H1 (cell line): ENCODE results near the gene DOCK1. TPM values are rescaled to one million over a fixed set of nuclear protein-coding genes. Genes with fewer than 3 reads are reported as not detected.

ENCODE experiments used
- ASH2L ChIP-seq: fragments of 200-600, 300-600 bp; sonication (generic); IDR thresholded peaks from one replicate; pipeline ENCODE4 v1.7.1; 2017; ENCODE audit warnings: low read length
- BACH1 ChIP-seq: IDR thresholded peaks from 2 replicates; pipeline ENCODE4 v1.6.1; 2012; ENCODE audit warnings: low read length, improper control_type of control experiment
- CHD7 ChIP-seq: fragments of 300-600 bp; sonication (generic); IDR thresholded peaks from 2 replicates; pipeline ENCODE4 v1.7.1; 2012; ENCODE audit warnings: low read length, moderate library complexity, mild to moderate bottlenecking, inconsistent platforms; ENCODE audit not compliant: insufficient replicate concordance
- CTBP2 ChIP-seq: IDR thresholded peaks from 2 replicates; pipeline ENCODE4 v1.7.0; 2011; ENCODE audit warnings: borderline replicate concordance, mild to moderate bottlenecking, moderate library complexity, mixed read lengths, low read length; ENCODE audit not compliant: insufficient read depth, insufficient read length
- EGR1 ChIP-seq: IDR thresholded peaks from 2 replicates; pipeline ENCODE4 v1.6.1; 2011; ENCODE audit warnings: low read depth, low read length, borderline replicate concordance
- GABPA ChIP-seq: IDR thresholded peaks from 2 replicates; pipeline ENCODE4 v1.6.1; 2011; ENCODE audit warnings: mild to moderate bottlenecking, low read length, moderate library complexity, borderline replicate concordance; ENCODE audit not compliant: insufficient read depth
- KDM1A ChIP-seq: fragments of 200-600, 300-600 bp; sonication (generic); IDR thresholded peaks from 2 replicates; pipeline ENCODE4 v1.7.1; 2016; ENCODE audit warnings: mild to moderate bottlenecking, low read length, borderline replicate concordance
- NRF1 ChIP-seq: IDR thresholded peaks from 2 replicates; pipeline ENCODE4 v1.6.1; 2011; ENCODE audit warnings: mild to moderate bottlenecking, low read depth, low read length, improper control_type of control experiment
- PHF8 ChIP-seq: fragments of 200-600 bp; sonication (generic); conservative IDR thresholded peaks from 2 replicates; pipeline ENCODE4 v1.7.1; 2012; ENCODE audit warnings: low read depth, mild to moderate bottlenecking, inconsistent platforms, low read length, moderate library complexity
- POU5F1 ChIP-seq: IDR thresholded peaks from 2 replicates; pipeline ENCODE4 v1.6.1; 2011; ENCODE audit warnings: low read depth, mild to moderate bottlenecking, low read length, moderate library complexity
- RBBP5 ChIP-seq: IDR thresholded peaks from 2 replicates; pipeline ENCODE4 v1.7.1; 2012; ENCODE audit warnings: low read depth, mild to moderate bottlenecking, inconsistent platforms, low read length, moderate library complexity, borderline replicate concordance
- SIX5 ChIP-seq: IDR thresholded peaks from 2 replicates; pipeline ENCODE4 v1.6.1; 2011; ENCODE audit warnings: mild to moderate bottlenecking, low read depth, low read length
- SP1 ChIP-seq: IDR thresholded peaks from 2 replicates; pipeline ENCODE4 v1.6.1; 2011; ENCODE audit warnings: low read depth, low read length
- polyA plus RNA-seq, 7 experiments: library from polyadenylated mRNA; depleted of rRNA in 3 of 7; stranded (reverse) in 5 of 7; unstranded in 2 of 7; fragments of >200 nt in 5 of 7; fragments of 200-250 nt in 2 of 7; gene quantifications; 1 replicate in 5 of 7; 2 replicates in 1 of 7; 4 replicates in 1 of 7; pipeline versions ENCODE4 v1.2.1 to v1.2.3, GENCODE V29; 2011 to 2013; ENCODE audit warnings: missing spikeins in 2 of 7, mixed read lengths in 2 of 7
- total RNA-seq: library from RNA; stranded (reverse); fragmentation: NEBNext Ultra II Directional; extraction: Animal tissue kit (Norgen Biotek cat#: 25700); gene quantifications from 2 replicates; pipeline ENCODE4 v1.2.1, GENCODE V29; 2021

DOCK1 gene
- total and polyA plus RNA-seq, 2 of the 8 experiments (the other 6 are each of a cell fraction or from before 2014, with no cell fraction given): 11.6 to 53.0 TPM

DNA sequence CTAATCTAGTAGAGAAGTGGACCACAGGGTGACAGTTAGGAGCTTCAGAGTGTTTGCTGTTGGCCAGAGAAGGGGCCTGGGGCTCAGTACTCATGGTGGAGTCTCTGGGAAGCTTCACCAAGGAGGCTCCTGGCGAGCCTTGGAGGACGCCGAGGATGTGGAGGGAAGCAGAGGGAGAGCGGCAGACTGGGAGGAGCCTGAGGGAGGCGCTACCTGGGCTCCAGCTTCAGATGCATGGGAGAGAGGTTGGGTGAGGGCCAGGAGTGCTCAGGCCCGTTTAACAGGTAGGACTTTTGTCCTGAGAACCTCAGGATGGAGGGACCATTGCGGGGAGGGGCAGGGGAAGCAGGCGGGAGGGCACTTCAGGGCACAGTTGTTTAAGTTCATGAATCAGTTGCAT lies 24.2 kb downstream of the DOCK1 start (continued):
- TF ChIP-seq CHD7 (no peak), POU5F1 (no peak), SP1 (no peak), RBBP5 (no peak), ASH2L (no peak), GABPA (no peak), PHF8 (no peak), BACH1 (no peak), EGR1 (no peak), CTBP2 (no peak), NRF1 (no peak), SIX5 (no peak), KDM1A (no peak)
